ENCODE data around the gene CHD2.

GRCh38 chr15:93055211-93055610 lies 155.1 kb downstream of the CHD2 start:
- no peak for TF ChIP-seq POLR2A (IDR thresholded peaks at IDR 0.05)
- no peak for TF ChIP-seq CTCF (IDR thresholded peaks at IDR 0.05)
- no peak for TF ChIP-seq POLR2AphosphoS5 (IDR thresholded peaks at IDR 0.05)
- no peak for TF ChIP-seq EP300 (IDR thresholded peaks at IDR 0.05)
